ENCODE measurements around the gene ARHGAP27. TPM values are rescaled to one million over a fixed set of nuclear protein-coding genes. Genes with fewer than 3 reads are reported as not detected.

The ARHGAP27 gene
- total RNA-seq, 1 experiment from 2014 or later: 0.17 TPM

DNA sequence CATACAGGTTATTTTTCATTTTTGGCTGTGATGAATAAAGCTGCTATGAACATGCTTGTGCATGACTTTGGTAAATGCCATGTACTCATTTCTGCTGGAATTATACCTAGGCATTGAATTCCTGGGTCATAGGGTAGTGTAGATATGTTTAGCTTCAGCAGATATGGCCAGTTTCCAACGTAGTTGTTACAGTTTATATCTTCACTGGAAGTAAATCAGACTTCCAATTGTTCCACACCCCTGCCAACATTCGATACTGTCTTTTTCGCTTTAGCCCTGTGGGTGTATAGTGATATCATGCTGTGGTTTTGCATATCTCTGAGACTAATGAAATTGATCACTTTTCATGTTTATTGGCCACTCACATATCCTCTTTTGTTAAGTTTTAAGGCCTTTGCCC lies 50.4 kb downstream of the ARHGAP27 start:
- ChIA-PET CTCF (no interaction called here), POLR2A (ENCODE audit: low non-redundant PET) (no interaction called here)
- TF ChIP-seq EZH2 (IDR thresholded peaks at IDR 0.05; ENCODE audit: borderline replicate concordance, low read depth, low read length, poor library complexity, severe bottlenecking): no peak
- TF ChIP-seq, protein P1, sequence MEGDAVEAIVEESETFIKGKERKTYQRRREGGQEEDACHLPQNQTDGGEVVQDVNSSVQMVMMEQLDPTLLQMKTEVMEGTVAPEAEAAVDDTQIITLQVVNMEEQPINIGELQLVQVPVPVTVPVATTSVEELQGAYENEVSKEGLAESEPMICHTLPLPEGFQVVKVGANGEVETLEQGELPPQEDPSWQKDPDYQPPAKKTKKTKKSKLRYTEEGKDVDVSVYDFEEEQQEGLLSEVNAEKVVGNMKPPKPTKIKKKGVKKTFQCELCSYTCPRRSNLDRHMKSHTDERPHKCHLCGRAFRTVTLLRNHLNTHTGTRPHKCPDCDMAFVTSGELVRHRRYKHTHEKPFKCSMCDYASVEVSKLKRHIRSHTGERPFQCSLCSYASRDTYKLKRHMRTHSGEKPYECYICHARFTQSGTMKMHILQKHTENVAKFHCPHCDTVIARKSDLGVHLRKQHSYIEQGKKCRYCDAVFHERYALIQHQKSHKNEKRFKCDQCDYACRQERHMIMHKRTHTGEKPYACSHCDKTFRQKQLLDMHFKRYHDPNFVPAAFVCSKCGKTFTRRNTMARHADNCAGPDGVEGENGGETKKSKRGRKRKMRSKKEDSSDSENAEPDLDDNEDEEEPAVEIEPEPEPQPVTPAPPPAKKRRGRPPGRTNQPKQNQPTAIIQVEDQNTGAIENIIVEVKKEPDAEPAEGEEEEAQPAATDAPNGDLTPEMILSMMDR (conservative IDR thresholded peaks at IDR 0.05; ENCODE audit: low read depth, low read length): no peak
- BruUV-seq (replicated peaks): no TSS peak
- intact Hi-C loops (cut with micrococcal nuclease; ENCODE audit: unreplicated experiment): loop anchor here (10.0 kb wide), 1 partner anchor 247 kb away; the partner anchor contains the start of genes ACBD4 and PLCD3
- H3K27me3 ChIP-seq (replicated peaks; ENCODE audit: insufficient read depth, low read depth, low read length, poor library complexity): no peaks in the 10 kb centered on the region
- H3K27ac ChIP-seq (ENCODE audit: low read depth, low read length, poor library complexity, severe bottlenecking): no peak overlapping the region
- DNase-seq (ENCODE audit: low spot score): no peak
- no peaks in the 10 kb centered on the region for H3K36me3 ChIP-seq (ENCODE audit: insufficient read depth, low read length, poor library complexity, severe bottlenecking)
- H3K4me3 ChIP-seq (ENCODE audit: low read depth, low read length, poor library complexity, severe bottlenecking): no peak overlapping the region
- no peaks in the 10 kb centered on the region for H3K9me3 ChIP-seq (ENCODE audit: low read depth, low read length, poor library complexity, severe bottlenecking)
- H3K4me1 ChIP-seq (ENCODE audit: insufficient read depth, low read length, poor library complexity, severe bottlenecking): no peaks in the 10 kb centered on the region

DNA sequence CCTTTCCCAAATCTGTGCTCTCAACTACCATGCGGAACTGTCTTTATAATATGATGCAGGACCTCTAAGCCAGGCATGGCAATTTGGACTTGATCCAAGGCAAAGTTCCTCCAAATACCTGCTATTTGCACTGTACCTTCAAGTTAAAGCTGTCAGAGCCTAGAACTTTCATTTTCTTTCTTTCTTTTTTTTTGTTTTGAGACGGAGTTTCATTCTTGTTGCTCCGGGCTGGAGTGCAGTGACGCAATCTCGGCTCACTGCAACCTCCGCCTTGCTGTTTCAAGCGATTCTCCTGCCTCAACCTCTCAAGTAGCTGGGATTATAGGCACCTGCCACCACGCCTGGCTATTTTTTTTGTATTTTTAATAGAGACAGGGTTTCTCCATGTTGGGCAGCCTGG lies 51.7 kb downstream of the ARHGAP27 start:
- DNase-seq (ENCODE audit: low spot score): no peak
- no TSS peak for BruUV-seq (replicated peaks)
- Histone ChIP-seq H3K4me1 (ENCODE audit: insufficient read depth, low read length, poor library complexity, severe bottlenecking) (no peaks in the 10 kb centered on the region), H3K36me3 (ENCODE audit: insufficient read depth, low read length, poor library complexity, severe bottlenecking) (no peaks in the 10 kb centered on the region), H3K9me3 (ENCODE audit: low read depth, low read length, poor library complexity, severe bottlenecking) (no peaks in the 10 kb centered on the region), H3K27ac (ENCODE audit: low read depth, low read length, poor library complexity, severe bottlenecking) (no peak overlapping the region), H3K4me3 (ENCODE audit: low read depth, low read length, poor library complexity, severe bottlenecking) (no peak overlapping the region), H3K27me3 (replicated peaks; ENCODE audit: insufficient read depth, low read depth, low read length, poor library complexity) (no peaks in the 10 kb centered on the region)
- ChIA-PET CTCF (no interaction called here), POLR2A (ENCODE audit: low non-redundant PET) (no interaction called here)
- intact Hi-C loops (cut with micrococcal nuclease; ENCODE audit: unreplicated experiment): loop anchor here (10.0 kb wide), 1 partner anchor 246 kb away; the partner anchor contains the start of genes ACBD4 and PLCD3
- TF ChIP-seq, protein P1 (conservative IDR thresholded peaks at IDR 0.05; ENCODE audit: low read depth, low read length): no peak
- TF ChIP-seq EZH2 (IDR thresholded peaks at IDR 0.05; ENCODE audit: borderline replicate concordance, low read depth, low read length, poor library complexity, severe bottlenecking): no peak

DNA sequence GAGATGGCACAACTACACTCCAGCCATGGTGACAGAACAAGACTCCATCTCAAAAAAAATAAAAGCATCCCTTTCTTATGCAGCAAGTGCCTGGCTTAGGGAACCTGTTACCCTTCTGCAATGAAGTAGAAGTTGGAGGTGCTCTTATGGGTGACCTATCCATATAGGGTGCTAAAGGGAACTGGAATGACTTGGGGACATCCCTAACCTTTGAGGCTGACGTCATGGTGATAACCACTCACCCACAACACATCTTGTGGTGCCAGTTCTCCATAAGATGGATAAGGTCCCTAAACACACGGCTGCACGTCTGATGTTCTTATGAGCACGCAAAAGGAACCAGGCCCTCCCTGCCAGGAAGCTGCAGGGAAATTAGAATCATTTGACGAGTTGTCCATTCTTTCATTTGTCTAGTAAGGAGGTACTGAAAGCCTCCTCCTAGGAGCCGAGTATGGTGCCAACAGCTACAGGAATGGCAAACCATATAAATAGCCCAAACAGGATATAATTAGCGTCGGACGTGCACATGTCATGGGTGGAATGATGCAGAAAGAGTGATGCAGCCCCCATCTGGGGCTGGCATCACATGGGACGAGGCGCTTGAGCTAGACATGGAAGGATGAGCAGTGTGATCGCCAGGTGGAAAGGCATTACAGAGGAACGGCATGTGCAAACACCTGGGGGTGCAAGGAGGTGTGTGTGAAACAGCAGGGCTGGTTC lies 52.5 kb downstream of the ARHGAP27 start:
- DNase-seq (ENCODE audit: low spot score): no peak
- Histone ChIP-seq H3K4me3 (ENCODE audit: low read depth, low read length, poor library complexity, severe bottlenecking) (no peak overlapping the region), H3K27me3 (replicated peaks; ENCODE audit: insufficient read depth, low read depth, low read length, poor library complexity) (no peaks in the 10 kb centered on the region), H3K27ac (ENCODE audit: low read depth, low read length, poor library complexity, severe bottlenecking) (no peak overlapping the region), H3K36me3 (ENCODE audit: insufficient read depth, low read length, poor library complexity, severe bottlenecking) (no peaks in the 10 kb centered on the region), H3K4me1 (ENCODE audit: insufficient read depth, low read length, poor library complexity, severe bottlenecking) (no peaks in the 10 kb centered on the region), H3K9me3 (ENCODE audit: low read depth, low read length, poor library complexity, severe bottlenecking) (no peaks in the 10 kb centered on the region)
- ChIA-PET CTCF (no interaction called here), POLR2A (ENCODE audit: low non-redundant PET) (no interaction called here)
- BruUV-seq (replicated peaks): no TSS peak
- intact Hi-C loops (cut with micrococcal nuclease; ENCODE audit: unreplicated experiment): loop anchor here (10.0 kb wide), 1 partner anchor 245 kb away; the partner anchor contains the start of genes ACBD4 and PLCD3
- no peak for TF ChIP-seq EZH2 (IDR thresholded peaks at IDR 0.05; ENCODE audit: borderline replicate concordance, low read depth, low read length, poor library complexity, severe bottlenecking)
- TF ChIP-seq, protein P1 (conservative IDR thresholded peaks at IDR 0.05; ENCODE audit: low read depth, low read length): no peak
